GM19463 (cell line): ENCODE results near the gene INF2.
"Not testable (repeated sequence)": the region's sequence is repeated elsewhere in the genome, so short reads cannot be mapped to it uniquely, and the experiment has no call there.

Experiments used
- ATAC-seq: cut with Tn5 transposase; IDR thresholded peaks from one replicate; pipeline ENCODE4 v1.9.1; 2021; ENCODE audit warnings: mild to moderate bottlenecking, moderate library complexity; ENCODE audit not compliant: unreplicated experiment

The INF2 gene

GRCh38 chr14:104718147-104718546 is 28.7 kb downstream of the INF2 start:
- ATAC-seq = no peak

- ATAC-seq = no peak
Observed at GRCh38 chr14:104718871-104719270, 29.5 kb downstream of the INF2 start.

- no peak for ATAC-seq
Observed at GRCh38 chr14:104719343-104719742, 29.9 kb downstream of the INF2 start.

GRCh38 chr14:104721505-104722431 is 32.4 kb downstream of the INF2 start:
- no peak for ATAC-seq

- ATAC-seq = no peak
Observed at GRCh38 chr14:104722938-104723650, 33.7 kb downstream of the INF2 start.

- peak; percentile 63 for ATAC-seq
Observed at GRCh38 chr14:104723651-104724406, 34.4 kb downstream of the INF2 start, which contains the start of gene ADSS1. ADSS1 (plus strand) TSS chr14:104724229; CDS start chr14:104724271, 42 bp downstream.

- ATAC-seq = no peak
Observed at GRCh38 chr14:104724407-104724980, 35.1 kb downstream of the INF2 start.

GRCh38 chr14:104724981-104725771 is 35.8 kb downstream of the INF2 start:
- ATAC-seq = no peak

GRCh38 chr14:104725772-104726548 is 36.5 kb downstream of the INF2 start:
- no peak for ATAC-seq

- no peak for ATAC-seq
Observed at GRCh38 chr14:104726600-104727451, 37.4 kb downstream of the INF2 start.

GRCh38 chr14:104728631-104729030 is 39.2 kb downstream of the INF2 start:
- no peak for ATAC-seq

- ATAC-seq = not testable (repeated sequence)
Observed at GRCh38 chr14:104729176-104729834, 39.9 kb downstream of the INF2 start.

GRCh38 chr14:104729835-104730181 is 40.4 kb downstream of the INF2 start:
- ATAC-seq = no peak

GRCh38 chr14:104730487-104730886 is 41.1 kb downstream of the INF2 start:
- no peak for ATAC-seq

- ATAC-seq = no peak
Observed at GRCh38 chr14:104731320-104732294, 42.2 kb downstream of the INF2 start.

- no peak for ATAC-seq
Observed at GRCh38 chr14:104732355-104732804, 43.0 kb downstream of the INF2 start.
